Activated T-helper 9 cell treated with anti-CD3 and anti-CD28 coated beads, Interleukin-2, amount 50 U/mL, for 16 hours (primary cell): ENCODE results near the gene DDX1.
"Not testable (repeated sequence)": the region's sequence is repeated elsewhere in the genome, so short reads cannot be mapped to it uniquely, and the experiment has no call there.

ENCODE experiments used
- DNase-seq: peaks from one replicate; pipeline ENCODE4 v3.0.0-alpha.2; 2020; ENCODE audit warnings: low read depth

Gene DDX1

GRCh38 chr2:15616850-15617777 lies 25.4 kb downstream of the DDX1 start:
- no peak for DNase-seq

- DNase-seq: no peak
These were observed 26.2 kb downstream of the DDX1 start for GRCh38 chr2:15617778-15618448.

DNA sequence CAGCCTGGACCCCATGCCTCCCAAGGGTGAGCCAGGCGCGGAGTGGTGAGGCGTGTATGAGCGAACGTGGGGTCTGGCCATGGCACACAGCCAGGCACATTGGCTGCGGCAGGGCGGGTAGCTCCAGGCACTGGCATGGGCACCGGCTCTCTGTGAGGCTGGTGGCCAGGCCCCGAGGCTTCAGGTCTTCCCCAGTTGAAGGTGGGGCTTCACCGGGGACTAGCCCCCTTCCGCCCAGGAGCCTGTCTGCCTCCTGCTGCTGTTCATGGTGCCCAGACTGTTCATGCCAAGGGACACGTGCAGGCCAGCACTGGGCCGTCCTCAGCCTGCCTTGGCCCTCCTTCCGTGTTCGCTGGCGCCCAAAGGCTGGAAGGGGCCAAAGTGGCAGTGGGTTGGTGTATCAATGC lies 26.8 kb downstream of the DDX1 start:
- no peak for DNase-seq

- no peak for DNase-seq
These were observed 27.4 kb downstream of the DDX1 start for GRCh38 chr2:15619076-15619475.

DNA sequence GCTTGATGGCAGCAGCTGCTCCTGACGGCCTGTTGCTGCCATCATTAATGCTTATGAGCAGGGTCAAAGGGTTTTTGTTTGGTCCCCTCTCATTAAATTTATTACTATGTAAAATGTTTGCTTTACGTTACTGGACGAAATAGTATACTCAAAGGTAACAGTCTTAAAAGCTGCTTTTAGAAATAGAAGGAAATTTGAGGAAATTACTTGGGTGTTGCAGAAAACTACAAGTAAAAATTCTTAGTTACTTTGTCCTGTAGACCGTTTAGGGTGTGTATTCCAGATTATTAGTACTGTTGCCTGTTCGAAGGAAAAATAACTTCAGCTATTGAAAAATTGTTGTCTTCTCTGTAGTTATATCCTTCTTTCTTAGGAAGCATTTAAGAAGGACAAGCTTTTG lies 27.8 kb downstream of the DDX1 start:
- DNase-seq: no peak

DNA sequence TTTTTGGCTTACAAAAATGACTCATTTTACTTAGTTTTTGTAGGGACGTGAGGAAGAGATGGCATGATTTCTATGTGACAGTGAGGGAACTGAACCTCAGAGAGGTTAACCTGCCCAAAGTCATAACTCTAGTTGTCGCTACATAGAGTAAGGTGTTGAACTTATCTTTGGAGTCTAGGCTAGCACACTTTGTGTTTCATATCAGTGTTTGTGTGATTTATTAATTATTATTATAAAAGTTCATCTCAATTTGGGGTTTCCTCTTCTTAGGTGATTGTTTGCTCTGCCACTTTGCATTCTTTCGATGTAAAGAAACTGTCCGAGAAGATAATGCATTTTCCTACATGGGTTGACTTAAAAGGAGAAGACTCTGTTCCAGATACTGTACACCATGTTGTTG lies 28.3 kb downstream of the DDX1 start:
- DNase-seq: no peak

- no peak for DNase-seq
These were observed 28.7 kb downstream of the DDX1 start for GRCh38 chr2:15620340-15620739.

GRCh38 chr2:15620857-15621471 lies 29.3 kb downstream of the DDX1 start:
- DNase-seq: no peak

GRCh38 chr2:15621472-15621870 lies 29.8 kb downstream of the DDX1 start:
- not testable (repeated sequence) for DNase-seq

DNA sequence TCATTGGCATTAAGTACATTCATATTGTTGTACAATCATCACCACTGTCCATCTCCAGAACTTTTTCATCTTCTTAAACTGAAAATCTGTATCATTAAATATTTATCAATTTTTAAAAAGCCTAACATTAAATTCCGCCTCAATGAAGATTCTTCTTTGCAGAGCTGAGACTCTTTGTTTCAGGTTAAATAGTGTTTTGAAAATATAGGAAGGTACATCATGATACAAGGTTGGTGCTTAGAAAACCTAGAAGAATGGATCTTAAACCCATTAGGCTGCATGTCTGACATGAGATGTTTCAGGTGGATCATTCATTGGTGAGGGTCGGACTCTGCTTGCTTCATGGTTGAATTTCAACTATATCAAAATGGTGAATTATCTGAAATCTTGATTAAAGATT lies 30.5 kb downstream of the DDX1 start:
- no peak for DNase-seq

- DNase-seq: no peak
These were observed 31.2 kb downstream of the DDX1 start for GRCh38 chr2:15622614-15623480.

GRCh38 chr2:15623481-15623796 lies 31.8 kb downstream of the DDX1 start:
- DNase-seq: no peak

DNA sequence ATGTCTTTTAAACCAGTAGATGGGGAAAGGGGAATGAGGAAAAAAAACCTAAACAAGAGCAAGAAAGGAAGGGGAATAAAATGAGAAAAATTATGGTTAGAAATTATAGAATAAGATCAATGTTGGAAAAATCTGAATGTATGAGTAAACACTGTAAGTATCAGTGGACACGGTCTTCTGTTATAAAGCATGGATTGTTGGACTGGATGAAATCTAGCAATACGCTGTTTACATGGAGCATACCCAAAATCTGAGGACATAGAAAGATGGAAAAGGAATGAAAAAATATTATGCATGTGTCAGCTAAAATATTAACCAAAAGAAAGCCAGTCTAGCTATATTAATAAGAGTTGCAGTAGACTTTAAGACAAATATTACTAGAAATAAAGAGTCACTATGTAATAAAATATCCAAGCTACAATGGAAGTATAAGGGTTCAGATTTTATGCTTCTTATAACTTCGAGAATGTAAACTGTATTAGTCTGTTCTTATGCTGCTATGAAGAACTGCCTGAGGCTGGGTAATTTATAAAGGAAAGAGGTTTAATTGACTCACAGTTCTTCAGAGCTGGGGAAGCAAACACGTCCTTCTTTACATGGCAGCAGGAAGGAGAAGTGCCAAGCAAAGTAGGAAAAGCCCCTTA lies 32.4 kb downstream of the DDX1 start:
- DNase-seq: no peak

DNA sequence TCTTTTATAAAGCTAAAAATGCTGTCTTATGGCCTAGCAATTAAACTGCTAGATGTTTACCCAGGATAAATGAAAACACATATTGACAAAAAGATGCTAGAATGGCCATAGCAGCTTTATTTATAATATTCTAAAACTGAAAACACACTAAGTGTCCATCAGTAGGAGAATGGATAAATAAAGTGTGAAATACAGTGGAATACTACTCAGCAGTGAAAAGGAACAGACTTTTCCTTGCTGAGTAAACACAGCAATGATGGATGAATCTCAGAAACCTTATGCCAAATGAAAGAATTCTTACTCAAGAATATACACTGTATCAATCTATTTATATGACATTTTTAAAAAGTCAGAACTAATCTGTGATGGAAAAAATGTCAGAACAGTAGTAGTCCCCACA lies 33.2 kb downstream of the DDX1 start:
- no peak for DNase-seq

DNA sequence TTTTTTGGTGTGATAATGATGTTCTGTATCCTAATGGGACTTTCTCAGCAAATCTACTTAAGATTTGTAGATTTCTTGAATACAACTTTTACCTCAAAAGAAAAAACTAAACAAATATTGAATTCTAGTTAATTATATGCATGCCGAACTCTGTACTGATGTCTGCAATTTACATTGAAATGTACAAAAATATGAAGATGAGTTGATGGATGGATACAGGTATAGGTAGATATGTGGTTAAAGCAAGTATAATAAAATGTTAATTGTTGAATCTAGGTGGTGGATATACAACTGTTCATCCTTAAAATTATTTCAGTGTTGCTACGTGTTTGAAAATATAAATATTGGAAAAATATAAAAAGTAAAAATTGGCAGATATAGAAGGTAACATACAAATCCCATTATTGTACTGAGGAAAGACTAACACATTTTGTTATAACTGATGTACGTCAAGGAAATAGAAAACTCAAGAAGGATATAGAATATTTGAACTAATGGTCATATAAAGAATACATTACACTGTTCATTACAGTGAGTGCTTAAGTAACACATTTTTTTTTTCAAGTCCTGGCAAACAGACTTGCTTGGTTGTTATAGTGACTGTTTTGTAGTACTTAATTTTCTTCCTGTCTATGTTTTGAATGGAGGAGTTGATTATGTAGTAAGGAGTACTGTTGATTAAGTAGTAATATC lies 33.8 kb downstream of the DDX1 start:
- no peak for DNase-seq

GRCh38 chr2:15626126-15626525 lies 34.5 kb downstream of the DDX1 start:
- no peak for DNase-seq

GRCh38 chr2:15626967-15627366 lies 35.3 kb downstream of the DDX1 start:
- no peak for DNase-seq

GRCh38 chr2:15627817-15628684 lies 36.4 kb downstream of the DDX1 start:
- no peak for DNase-seq

DNA sequence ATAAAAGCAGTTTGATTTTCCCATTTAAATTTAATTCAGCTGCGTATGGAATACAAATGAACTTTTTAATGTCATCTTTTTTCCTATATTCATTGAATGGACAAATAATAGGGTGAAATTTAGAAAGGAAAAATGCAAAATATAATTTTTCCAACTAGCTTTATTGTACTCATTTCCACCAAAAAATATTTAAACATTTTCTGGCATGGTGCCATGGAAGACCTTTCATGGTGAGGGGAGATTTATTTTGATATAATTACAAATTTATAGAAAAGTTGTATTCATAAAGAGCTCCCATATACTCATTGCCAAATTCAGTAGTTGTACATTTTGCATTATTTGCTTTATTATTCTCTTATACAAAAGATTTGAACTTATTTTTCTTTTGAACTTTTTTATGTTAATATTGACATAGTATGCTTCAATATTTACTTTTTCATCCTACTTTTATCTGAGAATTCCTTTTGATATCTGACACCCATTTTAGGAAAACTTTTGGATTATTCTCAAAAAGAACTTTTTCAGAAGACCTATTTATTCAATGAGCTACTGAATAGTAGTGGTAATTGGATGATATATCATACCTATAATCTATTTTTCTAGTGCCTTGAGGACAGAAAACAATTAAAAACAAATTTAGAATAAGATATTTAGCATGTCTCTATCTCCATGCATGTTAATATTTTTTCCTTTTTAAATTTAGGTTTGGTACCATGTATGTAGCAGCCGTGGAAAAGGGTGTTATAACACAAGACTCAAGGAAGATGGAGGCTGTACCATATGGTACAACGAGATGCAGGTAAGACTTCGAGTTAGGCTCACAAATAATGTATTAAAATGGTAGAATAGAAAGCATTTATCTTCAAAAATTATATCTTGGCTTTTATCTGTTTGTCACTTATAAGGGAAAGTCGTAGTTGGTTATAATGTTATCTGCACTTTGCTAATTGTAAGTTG lies 37.5 kb downstream of the DDX1 start:
- DNase-seq: no peak
